Stimulated activated CD4-positive, alpha-beta T cell treated with anti-CD3 and anti-CD28 coated beads, Interleukin-12 subunit alpha, Interleukin-12 subunit beta, amount 100 ng/mL, for 4 hours (primary cell): Measurements from ENCODE around the gene PIEZO2.

Experiments
- DNase-seq: peaks from one replicate; pipeline ENCODE4 v3.0.0-alpha.2; 2020

PIEZO2 gene

DNA sequence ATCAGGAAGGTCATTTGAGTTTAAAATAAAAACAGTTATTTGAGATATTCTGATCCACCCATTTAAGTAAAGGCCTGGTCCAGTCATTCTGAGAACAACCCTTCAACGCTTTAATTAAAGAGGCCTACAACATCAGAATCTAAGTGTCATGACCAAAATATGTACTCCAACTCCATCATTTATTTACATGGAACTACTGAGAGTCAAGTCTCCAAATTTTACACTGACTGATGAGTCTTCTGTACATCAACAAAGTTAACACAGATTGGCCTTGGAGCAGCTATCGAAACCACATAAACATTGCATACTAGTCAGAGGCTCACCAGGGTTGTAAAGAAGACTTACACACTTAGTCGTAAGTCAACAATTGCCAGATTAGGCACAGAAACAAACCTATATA, 37.1 kb downstream of the PIEZO2 start:
- no peak for DNase-seq

DNA sequence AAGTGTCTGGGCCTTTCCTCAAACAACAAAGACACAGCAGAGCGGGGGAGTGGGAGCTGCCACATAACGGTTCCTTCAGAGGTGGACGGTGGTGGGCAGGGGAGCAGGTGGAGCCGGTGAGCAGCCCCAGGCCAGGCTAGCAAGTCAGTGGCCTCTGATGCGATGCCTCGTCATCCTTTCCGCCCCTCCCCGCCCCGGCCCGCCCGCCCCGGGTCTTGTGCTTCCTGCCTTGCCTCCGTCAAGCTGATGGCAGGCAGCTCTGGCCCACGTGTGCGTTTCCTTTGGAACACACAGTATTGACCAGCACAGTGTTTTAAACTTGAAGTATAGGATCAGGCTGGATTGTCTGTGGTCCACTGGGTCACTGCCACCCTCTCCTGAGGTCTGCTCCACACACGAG, 38.9 kb downstream of the PIEZO2 start:
- DNase-seq, result no peak

DNA sequence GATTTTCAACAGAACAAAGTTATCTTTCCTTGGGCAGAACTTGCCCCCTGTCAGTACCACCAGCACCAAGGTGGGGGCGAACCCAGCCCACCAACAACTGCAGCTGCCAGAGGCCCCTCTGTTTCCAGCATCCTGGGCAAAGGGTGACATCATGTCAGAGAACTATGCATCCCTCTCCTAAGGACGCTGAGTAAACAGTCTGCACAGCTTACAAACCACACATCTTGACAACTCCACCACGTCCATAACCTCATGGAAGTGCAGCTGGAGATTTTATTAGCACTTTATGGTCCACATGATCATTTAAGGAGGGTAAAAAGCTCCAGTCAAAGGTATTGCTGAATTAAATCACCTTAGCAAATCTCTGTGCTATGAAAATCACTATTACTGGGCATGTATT, 40.4 kb downstream of the PIEZO2 start:
- DNase-seq, result no peak

DNA sequence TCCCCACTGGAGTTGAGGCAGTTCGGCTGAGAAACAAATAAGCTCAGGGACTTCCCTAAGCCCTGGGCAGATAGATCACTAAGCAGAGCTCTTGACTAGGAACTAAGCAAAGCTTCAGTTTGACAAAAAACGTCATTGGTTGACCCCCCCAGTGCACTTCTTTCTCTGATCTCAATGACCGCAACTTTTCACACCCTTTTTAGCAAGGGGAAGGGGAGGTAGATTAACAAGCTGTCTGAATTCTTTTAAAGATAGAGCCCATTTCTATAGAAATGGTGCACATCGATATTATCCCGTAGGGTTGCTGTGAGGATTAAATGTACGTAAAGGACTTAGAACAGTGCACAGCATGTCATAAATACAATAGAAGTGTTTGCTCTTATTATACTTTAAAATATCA, 42.5 kb downstream of the PIEZO2 start:
- DNase-seq, result no peak

DNA sequence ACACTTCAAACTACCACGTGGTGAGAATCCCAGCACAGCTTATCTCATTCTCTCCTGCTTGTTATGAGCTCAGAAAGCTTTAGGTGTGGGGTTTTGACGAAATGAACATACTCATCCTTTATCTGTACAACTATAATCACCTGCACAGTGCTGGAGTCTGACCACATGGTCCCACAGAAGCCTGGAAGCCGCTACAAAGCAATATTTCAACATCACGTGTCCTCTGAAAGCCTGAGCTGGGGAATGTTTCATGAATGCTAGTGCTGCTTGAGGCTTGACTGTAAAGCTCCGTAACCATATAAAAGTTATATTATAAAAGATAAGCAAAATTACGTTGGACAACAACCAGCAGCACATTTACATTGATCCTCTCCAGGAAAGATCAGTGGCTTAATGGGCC, 43.9 kb downstream of the PIEZO2 start:
- no peak for DNase-seq

DNA sequence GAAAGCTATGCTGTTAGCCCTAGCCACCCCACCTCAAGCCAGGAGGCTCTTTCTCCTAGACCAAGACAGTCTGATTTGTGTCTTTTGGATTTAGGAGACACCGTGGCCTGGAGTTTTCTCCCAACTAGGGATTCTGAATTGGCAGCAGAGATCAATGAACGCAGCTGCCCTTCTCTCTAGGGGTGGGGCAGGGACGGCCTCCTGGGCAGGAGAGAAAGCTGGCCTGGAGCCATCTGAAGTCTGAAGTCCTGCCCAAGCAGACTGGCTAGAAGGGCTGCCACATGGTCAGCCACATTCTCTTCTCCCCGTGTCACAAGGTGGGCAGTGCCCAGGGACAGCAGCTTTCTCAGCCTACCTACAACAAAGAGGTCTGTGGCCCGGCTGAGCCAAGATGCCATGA, 45.1 kb downstream of the PIEZO2 start:
- DNase-seq, result no peak

DNA sequence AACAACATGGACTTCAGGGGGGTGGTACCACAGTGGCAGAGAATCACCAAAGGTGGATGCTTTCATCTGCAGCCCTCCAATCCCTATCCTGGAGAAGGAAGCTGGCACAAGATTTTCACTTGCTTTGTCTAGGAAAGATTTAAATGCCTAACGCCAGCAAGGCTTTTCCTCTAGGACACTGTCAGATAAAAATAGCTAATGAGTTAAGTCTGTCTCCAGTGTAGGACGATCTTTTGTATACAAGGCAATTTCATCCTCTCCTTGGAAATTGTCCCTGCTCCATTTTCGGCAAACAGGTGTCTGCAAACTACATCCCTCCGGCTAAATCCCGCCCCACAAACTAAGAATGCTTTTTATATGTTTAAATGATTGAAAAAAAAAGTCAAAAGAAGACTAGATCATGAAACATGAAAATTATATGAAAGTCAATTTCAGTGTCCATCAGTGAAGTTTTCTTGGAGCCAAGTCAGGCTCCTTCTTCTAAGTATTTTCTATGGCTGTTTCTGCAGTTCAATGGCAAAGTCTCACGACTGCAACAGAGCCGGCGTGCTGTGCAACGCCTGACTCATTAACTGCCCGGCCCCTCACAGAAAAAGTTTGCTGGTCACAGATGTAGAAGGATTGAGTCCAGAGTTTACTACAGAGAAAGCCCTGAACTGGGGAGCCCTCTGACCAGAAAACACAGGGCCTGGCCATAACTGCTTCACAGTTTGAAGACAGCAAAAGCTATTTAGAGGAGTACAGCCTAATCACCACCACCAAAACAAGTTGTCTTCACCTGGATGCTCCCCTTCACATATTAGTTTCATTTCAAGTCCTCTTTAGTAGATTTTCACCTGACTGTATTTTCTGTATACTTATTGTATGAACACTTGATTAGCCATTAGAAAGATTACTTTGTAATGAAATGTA, 52.3 kb downstream of the PIEZO2 start:
- DNase-seq, result no peak

DNA sequence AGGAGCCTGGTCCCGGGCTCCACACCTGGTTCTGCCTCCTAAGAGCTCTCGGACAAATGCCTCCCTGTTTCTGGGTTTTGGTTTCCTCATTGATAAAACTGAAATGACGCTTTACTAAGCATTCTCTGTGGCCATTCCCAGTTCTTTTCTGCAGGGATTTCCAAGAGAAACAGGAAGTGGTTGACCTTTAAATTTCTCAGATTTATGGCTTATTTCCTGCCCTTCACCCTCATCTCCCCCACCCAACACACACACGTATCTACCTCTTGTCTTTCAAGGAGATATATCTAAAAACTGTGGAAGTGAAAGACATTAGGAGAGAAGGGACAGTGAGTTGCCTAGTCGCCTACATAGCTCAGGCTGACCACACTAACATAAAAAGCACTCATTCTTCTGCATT, 53.0 kb downstream of the PIEZO2 start:
- DNase-seq, result no peak

DNA sequence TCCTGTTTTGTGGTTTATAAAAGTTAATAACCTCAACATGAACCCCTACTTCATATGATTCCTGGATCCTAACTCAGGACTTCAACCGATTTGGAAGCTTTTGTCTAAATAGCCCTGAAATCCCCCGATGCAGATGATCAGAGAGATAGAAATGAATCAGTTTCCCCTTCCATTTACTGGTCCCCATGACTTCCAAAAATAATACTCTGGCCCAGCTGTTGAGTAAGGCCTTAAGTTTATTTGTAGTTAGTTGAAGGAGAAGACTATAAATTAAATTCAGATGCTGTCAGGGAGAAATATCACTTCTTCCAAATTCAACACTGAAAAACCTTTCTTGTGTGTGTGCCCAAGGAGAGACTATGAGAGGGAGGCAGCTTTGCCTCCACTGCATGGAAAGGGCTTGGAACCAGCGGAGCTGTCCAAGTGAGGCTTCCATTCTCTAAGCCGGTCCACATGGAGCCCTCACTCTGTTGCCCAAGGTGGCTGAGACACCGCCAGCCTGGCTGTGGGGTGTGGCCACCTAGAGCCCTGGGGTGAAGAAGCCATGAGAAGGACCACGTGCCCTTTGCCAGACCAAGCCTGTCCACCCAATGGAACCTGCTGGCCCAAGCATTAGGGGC, 53.6 kb downstream of the PIEZO2 start:
- DNase-seq, result no peak

DNA sequence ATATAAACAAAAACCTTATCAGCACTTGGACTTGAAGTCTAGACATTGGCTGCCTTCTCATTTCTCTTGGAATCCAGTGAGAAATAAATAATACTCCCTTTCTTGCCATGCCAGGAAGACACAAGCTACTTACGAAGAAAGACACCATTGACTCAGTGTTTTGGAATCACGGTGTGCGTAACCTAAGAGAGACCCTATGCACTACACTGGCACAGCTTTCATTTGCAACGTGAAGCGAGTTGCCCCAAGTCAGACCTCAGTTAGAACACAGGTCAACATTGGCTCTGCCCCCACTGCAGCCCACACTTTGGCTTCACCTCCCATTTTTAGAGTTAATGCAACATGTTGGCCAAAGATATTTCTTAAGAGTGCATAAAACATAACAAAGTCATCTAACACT, 54.2 kb downstream of the PIEZO2 start:
- DNase-seq, result no peak

DNA sequence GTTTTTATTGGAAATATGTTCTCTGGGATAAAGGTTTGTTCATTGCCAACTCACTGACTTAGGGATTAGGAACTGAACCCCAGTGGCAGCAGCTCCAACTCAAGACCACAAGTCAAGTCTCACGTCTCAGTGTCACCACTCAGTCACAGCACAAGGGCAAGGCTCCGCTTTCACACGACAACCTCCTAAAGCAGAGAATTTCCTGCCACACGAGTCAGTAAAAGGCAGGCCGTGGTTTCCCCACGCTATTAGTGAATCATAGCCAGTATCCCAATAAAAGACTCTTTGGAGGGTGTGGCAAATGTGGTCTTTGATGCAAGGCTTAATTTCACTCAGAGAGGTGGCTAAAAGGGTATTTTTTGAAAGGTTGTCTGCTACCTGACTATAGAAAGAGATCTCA, 57.6 kb downstream of the PIEZO2 start:
- DNase-seq, result no peak

DNA sequence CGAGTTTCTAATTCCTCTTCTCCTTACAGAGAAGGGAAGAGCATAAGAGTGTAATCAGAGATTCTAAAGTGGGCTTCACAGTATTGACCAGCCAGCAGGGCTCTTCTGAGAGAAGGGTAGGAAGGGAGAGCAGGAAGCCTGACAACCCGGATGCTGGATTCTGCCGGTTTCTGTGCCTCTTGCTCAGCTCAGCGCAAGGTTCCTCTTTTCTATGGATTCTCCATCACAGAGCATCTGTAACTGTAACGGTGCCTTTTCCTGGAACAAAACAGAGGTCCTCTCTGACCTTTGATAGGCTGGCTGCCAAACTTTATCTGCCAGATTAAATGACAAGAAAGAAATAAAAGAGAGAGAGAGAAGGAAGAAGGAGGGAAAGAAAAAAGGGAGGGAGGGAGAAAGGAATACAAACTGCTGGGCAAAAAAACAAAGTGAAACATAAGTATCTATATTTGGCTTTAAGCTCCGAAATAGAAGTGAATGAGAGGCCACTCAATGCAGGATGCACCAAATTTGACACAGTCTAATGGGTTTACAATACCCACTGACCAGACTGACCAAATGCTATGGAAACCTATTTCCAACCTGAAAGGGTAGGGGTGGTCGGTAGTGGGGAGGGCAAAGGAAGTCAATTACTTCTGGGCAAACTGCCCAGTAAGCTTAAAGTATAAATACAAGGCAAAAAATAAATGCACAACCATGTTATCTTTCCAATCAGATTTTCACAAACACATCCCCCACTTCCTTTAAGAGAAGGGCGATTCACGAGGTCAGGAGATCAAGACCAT, 59.2 kb downstream of the PIEZO2 start:
- DNase-seq, result no peak

DNA sequence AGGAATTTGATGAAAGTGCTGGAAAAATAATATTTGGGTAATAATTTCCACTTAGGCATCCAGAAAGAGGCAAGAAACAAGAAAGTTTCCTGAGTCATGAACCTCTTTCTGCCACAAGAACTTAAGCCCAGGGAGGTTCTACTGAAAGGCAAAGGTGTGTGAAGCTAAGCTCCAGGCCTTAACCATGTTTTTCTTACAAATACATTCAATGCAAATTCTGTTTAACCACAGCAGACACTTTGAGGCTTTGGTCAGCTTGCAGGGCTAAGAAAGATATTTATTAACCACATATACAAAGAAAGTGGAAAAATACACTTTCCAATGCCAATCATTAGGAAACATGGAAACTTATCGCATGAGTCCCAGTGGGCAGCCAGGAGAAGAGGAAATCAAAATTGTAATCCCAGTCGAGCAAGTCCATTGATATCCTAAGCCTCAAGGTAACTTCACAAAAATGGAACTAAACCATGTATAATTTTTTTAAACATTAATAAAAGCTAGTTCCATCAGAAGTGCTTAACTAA, 68.3 kb downstream of the PIEZO2 start:
- no peak for DNase-seq

DNA sequence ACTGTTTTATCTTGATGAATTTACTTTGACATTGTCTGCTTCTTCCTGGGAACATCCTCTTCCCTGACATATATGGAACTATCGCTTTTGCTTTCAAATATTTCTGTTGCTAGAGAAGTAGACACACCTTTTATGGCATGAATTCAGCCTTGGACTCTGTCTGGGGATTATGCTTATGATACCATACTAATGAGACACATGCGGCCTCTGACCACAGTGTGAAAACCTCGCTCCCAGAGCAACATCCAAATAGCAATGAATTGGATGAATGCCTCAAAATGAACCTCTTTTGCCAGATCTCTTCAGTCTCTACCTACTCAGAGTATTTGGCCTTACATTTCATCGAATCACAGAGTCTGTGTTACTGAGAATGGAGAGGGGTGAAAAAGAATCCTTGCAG, 70.9 kb downstream of the PIEZO2 start:
- no peak for DNase-seq

DNA sequence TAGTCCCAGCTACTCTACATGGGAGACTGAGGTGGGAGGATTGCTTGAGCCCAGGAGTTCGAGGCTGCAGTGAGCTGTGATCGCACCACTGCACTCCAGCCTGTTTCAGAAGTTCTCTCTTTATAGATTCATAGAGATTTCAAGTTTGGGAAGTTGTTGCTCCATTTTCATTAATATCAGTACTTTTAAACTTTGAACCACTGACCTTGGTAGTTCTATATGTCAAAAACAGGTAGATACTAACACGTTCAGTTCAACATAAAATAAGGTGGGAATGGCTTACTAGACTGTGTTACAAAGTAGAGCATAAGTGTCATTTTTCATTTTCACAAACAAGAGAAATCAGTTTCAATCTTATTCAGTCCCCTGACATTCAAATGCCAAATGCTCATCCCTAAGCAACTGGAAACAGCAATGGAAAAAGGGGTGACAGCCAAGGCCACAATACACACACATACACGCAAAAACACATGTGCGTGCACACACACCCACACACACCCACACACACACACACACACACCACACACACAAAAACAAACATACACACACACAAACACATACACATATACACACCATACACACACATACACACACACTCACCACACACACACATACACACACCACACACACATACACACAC, 71.7 kb downstream of the PIEZO2 start:
- DNase-seq, result no peak

DNA sequence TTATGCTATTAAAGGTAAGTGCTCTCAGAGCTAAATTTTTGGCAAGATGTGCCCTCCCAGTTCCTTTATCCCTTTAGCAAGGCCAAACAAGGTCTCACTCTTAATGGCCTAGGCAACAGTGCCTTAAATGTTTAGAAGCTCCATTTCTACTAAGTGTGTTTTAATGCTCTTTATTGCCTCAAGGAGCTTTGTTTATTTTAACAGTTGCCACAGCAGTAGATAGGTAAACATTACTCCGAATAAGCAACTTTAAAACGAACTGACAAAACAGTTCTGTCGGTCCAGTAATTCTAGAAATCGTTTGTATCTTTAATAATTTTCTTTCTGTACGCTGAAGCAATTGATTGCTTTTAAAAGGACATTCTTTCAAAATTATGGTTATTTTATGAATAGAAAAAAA, 74.5 kb downstream of the PIEZO2 start:
- DNase-seq, result no peak

DNA sequence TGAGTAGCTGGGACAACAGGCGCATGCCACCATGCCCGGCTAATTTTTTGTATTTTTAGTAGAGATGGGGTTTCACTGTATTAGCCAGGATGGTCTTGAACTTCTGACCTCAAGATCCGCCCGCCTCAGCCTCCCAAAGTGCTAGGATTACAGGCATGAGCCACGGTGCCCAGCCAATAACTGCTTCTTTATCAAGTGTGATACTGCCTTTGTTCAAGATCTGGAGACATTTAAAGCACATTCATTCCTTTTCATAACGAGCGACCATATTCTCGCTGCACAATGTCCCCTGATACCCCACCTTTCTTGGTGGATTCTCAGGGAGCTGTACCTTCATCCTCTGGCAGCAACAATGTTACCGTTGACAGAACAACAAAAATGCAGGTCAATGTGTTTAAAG, 75.4 kb downstream of the PIEZO2 start:
- no peak for DNase-seq

DNA sequence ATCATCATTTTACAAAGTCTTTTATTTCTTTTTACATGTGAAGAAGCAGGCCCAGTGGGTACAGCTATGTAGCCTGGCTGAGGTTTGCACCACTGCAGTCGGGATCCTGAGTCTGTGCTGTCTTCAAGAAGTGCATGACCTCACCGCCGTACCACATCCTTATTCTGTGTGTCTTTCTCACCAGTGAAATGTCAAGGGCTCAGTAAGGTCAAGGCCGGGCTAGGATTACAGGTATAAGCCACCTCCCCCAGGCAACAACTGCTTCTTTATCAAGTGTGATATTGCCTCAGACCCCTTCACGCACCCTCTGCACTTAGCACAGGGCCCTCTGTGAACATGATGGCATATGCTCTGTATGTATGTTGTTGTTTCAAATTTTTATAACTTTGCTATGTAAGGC, 76.7 kb downstream of the PIEZO2 start:
- no peak for DNase-seq

DNA sequence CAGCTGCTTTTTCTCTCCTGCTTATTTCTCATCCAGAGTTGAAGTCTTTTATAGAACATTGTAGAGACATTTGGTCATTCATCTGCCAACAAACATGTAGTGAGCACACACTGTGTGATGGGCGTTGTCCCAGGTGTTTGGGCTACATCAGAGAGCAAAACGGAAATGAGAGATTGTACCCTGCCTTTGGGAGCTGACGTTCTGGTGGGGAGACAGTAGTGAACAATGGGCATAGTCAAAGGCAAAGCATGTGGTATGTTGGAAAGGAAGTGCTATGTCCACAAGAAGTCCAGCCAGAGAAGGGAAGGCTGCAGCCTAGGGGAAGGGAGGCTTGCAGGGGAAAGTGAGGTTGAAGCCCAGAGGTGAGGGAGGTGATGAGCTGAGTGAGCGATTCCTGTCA, 78.1 kb downstream of the PIEZO2 start:
- no peak for DNase-seq

DNA sequence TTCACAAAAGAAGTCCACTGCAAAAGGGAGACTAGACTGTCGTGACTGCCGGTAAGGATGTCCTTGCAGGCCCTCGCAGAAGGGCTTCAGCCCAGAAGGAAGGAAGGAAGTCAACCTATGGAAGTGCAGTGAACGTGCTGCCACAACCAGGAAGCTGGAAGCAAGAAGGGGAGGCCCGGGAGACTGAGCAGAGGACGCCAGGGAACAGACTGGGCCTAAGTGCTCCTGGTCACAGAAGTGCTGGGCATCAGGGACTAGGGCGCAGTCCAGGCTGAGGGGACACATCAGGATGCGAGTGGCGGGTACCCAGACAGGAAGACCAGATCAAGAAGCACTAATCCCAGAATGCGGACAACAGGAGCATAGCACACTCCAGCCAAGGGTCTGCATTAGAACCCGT, 78.8 kb downstream of the PIEZO2 start:
- DNase-seq, result no peak

DNA sequence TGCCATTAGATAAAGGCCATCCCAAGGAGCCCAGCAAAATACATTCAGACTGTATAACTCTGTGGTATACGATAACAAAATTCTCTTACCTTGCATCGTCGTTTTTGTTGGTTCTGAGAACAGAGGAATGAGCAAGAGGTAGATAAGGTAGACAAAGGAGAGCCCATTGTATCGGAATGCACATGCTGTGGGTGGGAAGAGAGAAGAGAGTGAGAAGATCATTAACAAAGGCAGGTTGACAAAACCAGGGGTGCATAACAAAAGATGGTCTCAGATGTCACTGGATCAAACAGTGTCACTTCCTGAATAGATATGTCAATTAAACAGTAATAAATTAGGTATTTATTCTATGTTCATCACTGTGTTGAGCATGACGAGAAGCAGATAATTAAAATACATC, 83.3 kb downstream of the PIEZO2 start:
- no peak for DNase-seq

DNA sequence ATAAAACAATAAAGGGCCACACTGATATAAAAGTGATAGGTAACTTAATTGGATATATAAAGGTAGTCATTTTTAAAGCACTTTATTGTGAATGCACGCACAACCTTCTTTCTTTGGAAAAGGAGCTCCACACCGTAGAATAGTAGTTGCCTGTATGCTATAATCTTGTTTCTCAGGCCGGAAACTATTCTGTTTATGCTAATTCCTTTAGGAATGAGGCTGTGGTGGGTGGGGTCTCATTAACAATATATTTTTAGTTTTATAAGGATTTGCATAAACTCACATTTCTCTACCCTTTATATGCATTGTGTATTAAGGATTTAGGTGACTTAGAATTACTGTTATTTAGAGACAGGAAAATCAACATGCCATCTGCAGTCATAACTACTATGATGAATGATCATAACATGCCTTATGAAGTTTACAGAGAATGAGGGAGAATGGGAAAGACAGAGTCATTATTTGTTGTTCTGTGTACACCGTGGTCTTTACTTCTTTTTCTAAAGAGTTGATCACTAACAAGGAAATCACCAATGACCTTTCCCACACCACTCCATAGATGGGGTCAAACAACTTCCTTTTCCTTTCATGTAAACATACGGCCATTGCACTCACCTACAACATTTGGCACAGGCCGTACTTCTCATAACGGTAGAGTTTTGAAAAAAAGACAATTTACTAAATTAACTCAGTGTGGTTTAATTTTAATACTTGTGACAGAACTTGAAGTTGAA, 84.5 kb downstream of the PIEZO2 start:
- DNase-seq, result no peak
